NB4 (cell line): ENCODE measurements around the gene FHIT.

ENCODE experiments used
- DNase-seq: peaks from one replicate; pipeline ENCODE4 v3.0.0; 2010; ENCODE audit warnings: low read depth
- H3K4me3 ChIP-seq: one replicate; pipeline ENCODE4 v1.5.1; 2011; ENCODE audit warnings: mild to moderate bottlenecking, low read depth, low read length, moderate library complexity
- CTCF ChIP-seq: IDR thresholded peaks from one replicate; pipeline ENCODE4 v1.5.1; 2012; ENCODE audit warnings: low read depth, low read length
- MAX ChIP-seq: IDR thresholded peaks from 2 replicates; pipeline ENCODE4 v1.6.1; 2011; ENCODE audit warnings: low read depth, low read length
- MYC ChIP-seq: IDR thresholded peaks from 2 replicates; pipeline ENCODE4 v1.6.1; 2011; ENCODE audit warnings: low read depth, low read length
- POLR2A ChIP-seq: IDR thresholded peaks from 2 replicates; pipeline ENCODE4 v1.6.1; 2011; ENCODE audit warnings: mild to moderate bottlenecking; ENCODE audit not compliant: insufficient read length; ENCODE audit errors: extremely low read depth

The FHIT gene

GRCh38 chr3:60076331-60076730 is 1174.9 kb downstream of the FHIT start:
- no peak for DNase-seq
- H3K4me3 ChIP-seq: no peak overlapping the region

GRCh38 chr3:60073942-60074341 is 1177.3 kb downstream of the FHIT start:
- no peak for DNase-seq
- H3K4me3 ChIP-seq: no peak overlapping the region
- no peak for TF ChIP-seq MAX
- TF ChIP-seq CTCF: no peak
- no peak for TF ChIP-seq POLR2A
- no peak for TF ChIP-seq MYC

More at GRCh38 chr3:60076331-60076730, 1174.9 kb downstream of the FHIT start:
- TF ChIP-seq POLR2A (no peak), MAX (no peak), MYC (no peak), CTCF (no peak)

DNA sequence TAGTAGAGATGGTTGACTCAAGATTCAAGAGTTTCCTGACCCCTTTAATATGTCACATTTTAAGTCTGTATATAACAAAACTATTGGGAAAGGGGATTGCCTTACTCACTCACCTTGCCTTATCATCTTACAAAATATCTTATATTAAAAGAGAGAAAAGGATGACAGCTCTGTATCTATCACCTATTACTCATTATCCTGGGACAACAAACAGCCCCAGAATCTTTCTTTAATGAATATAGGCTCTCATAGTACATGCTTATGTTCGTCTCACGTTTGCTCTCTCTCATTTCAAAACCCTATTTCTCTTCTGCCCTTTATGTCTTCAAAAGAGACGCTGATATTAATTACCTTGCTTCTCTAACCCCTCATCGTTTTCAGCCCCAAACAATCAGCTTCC is 1178.0 kb downstream of the FHIT start:
- TF ChIP-seq POLR2A (no peak), MYC (no peak), MAX (no peak), CTCF (no peak)
- DNase-seq: no peak
- H3K4me3 ChIP-seq: no peak overlapping the region

DNA sequence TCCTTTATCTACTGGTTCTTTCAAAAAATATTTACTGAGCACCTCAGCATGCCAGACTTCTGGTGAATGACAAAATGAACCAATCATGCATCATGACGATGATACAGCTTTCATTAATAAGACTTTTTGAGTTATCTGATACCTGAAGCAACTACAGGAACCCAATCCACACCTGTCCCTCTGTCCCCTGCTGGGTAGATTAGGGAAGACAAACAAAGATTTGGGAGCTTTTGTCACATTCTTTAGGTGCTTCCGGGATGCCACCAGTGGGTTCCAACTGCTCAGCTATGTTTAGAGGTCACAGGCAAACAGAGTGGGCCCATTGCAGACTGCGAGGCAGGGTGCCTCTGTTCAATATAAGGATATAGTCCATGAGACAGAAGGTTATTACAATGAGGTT is 1180.9 kb downstream of the FHIT start:
- no peak overlapping the region for H3K4me3 ChIP-seq
- no peak for DNase-seq
- no peak for TF ChIP-seq MAX

- H3K4me3 ChIP-seq: no peak overlapping the region
- no peak for TF ChIP-seq MAX
- no peak for TF ChIP-seq POLR2A
- TF ChIP-seq CTCF: no peak
- no peak for TF ChIP-seq MYC
- DNase-seq: no peak
Measured at GRCh38 chr3:60065227-60065868, 1185.9 kb downstream of the FHIT start.

- TF ChIP-seq CTCF: no peak
- TF ChIP-seq MYC: no peak
- TF ChIP-seq POLR2A: no peak
- TF ChIP-seq MAX: no peak
Measured at GRCh38 chr3:60064210-60065178, 1186.8 kb downstream of the FHIT start.

More at GRCh38 chr3:60064210-60065178, 1186.8 kb downstream of the FHIT start:
- no peak for DNase-seq
- H3K4me3 ChIP-seq: no peak overlapping the region
